Fibroblast of lung (primary cell): ENCODE data around the gene FNDC3B. TPM values are rescaled to one million over a fixed set of nuclear protein-coding genes. Genes with fewer than 3 reads are reported as not detected.

Source experiments
- DNase-seq, 2 donors: peaks; one replicate each; pipeline versions ENCODE4 v3.0.0 to v3.0.0-alpha.2; 2010; ENCODE audit warnings: low read depth in 2 of 2
- H2AFZ ChIP-seq: 2 replicates; pipeline ENCODE4 v1.5.1; 2012; ENCODE audit warnings: low read length, control low read depth, inconsistent platforms
- H3K27ac ChIP-seq: 2 replicates; pipeline ENCODE4 v1.5.1; 2011; ENCODE audit warnings: low read length, control low read depth; ENCODE audit not compliant: insufficient read depth
- H3K27me3 ChIP-seq: 2 replicates; pipeline ENCODE4 v1.5.1; 2011; ENCODE audit warnings: mild to moderate bottlenecking, low read length; ENCODE audit not compliant: control insufficient read depth, insufficient read depth
- H3K36me3 ChIP-seq: 2 replicates; pipeline ENCODE4 v1.5.1; 2011; ENCODE audit warnings: low read length; ENCODE audit not compliant: control insufficient read depth, insufficient read depth
- H3K4me1 ChIP-seq: 2 replicates; pipeline ENCODE4 v1.5.1; 2011; ENCODE audit warnings: low read length; ENCODE audit not compliant: control insufficient read depth, insufficient read depth; ENCODE audit errors: extremely low read depth
- H3K4me2 ChIP-seq: 2 replicates; pipeline ENCODE4 v1.5.1; 2011; ENCODE audit warnings: low read length, control low read depth; ENCODE audit not compliant: insufficient read depth; ENCODE audit errors: extremely low read depth
- H3K4me3 ChIP-seq, 4 experiments: fragments of 200-600 bp in 1 of 4; sonication (generic) in 1 of 4; replicated peaks in 1 of 4; 2 replicates each; pipeline ENCODE4 v1.5.1; 2011 to 2016; ENCODE audit warnings: low read length in 4 of 4, low read depth in 3 of 4, mild to moderate bottlenecking in 3 of 4, control low read depth in 2 of 4, inconsistent platforms in 1 of 4, mixed read lengths in 1 of 4; ENCODE audit not compliant: insufficient read depth in 1 of 4; ENCODE audit errors: control extremely low read depth in 1 of 4
- H3K79me2 ChIP-seq: 2 replicates; pipeline ENCODE4 v1.5.1; 2012; ENCODE audit warnings: mild to moderate bottlenecking, low read length, inconsistent platforms; ENCODE audit not compliant: control insufficient read depth, insufficient read depth
- H3K9ac ChIP-seq: 2 replicates; pipeline ENCODE4 v1.5.1; 2011; ENCODE audit warnings: mild to moderate bottlenecking, low read length, control low read depth; ENCODE audit not compliant: insufficient read depth
- H3K9me3 ChIP-seq: 2 replicates; pipeline ENCODE4 v1.5.1; 2012; ENCODE audit warnings: low read depth, low read length; ENCODE audit not compliant: control insufficient read depth, insufficient read depth
- H4K20me1 ChIP-seq: 2 replicates; pipeline ENCODE4 v1.5.1; 2011; ENCODE audit warnings: low read length; ENCODE audit not compliant: control insufficient read depth, insufficient read depth; ENCODE audit errors: extremely low read depth
- CTCF ChIP-seq, 2 donors: IDR thresholded peaks in 1 of 2; conservative IDR thresholded peaks in 1 of 2; 1 replicate in 1 of 2; 2 replicates in 1 of 2; pipeline ENCODE4 v1.5.1; 2011 to 2012; ENCODE audit warnings: low read length in 2 of 2, control low read depth in 1 of 2, inconsistent platforms in 1 of 2, low read depth in 1 of 2, mild to moderate bottlenecking in 1 of 2
- EZH2 ChIP-seq: IDR thresholded peaks from 2 replicates; pipeline ENCODE4 v1.5.1; 2012; ENCODE audit warnings: low read length, control low read depth, mild to moderate bottlenecking; ENCODE audit errors: missing control alignments
- polyA plus RNA-seq, 2 donors: library from polyadenylated mRNA; depleted of rRNA in 1 of 2; stranded (reverse) in 1 of 2; unstranded in 1 of 2; fragments of >200 nt; gene quantifications; 2 replicates each; pipeline ENCODE4 v1.2.1, GENCODE V29; 2011 to 2012; ENCODE audit warnings: missing spikeins in 1 of 2
- total RNA-seq: library from RNA; depleted of rRNA; stranded (reverse); fragments of >200 nt; gene quantifications from 2 replicates; pipeline ENCODE4 v1.2.1, GENCODE V29; 2014

FNDC3B gene
- total and polyA plus RNA-seq, 2 donors (not counting 1 experiment from before 2014, with no cell fraction given): 26.1 to 76.8 TPM

- no peak for DNase-seq
- peaks cover 32% of the 10 kb centered on the region for H3K79me2 ChIP-seq
- no peaks in the 10 kb centered on the region for H3K9me3 ChIP-seq
- no peak overlapping the region for H3K4me3 ChIP-seq
- no peak overlapping the region for H3K4me2 ChIP-seq
- H3K4me1 ChIP-seq: peaks cover 8% of the 10 kb centered on the region
- H3K27me3 ChIP-seq: no peaks in the 10 kb centered on the region
- no peak overlapping the region for H3K9ac ChIP-seq
- TF ChIP-seq EZH2 (no peak), CTCF (conservative IDR thresholded peaks at IDR 0.05 in 1 of 2, IDR thresholded peaks at IDR 0.05 in 1 of 2; ENCODE audit: low read depth in 1 of 2, low read length in 2 of 2) (no peak)
- no peak overlapping the region for H2AFZ ChIP-seq
- no peaks in the 10 kb centered on the region for H4K20me1 ChIP-seq
- H3K27ac ChIP-seq: no peak overlapping the region
- H3K36me3 ChIP-seq: peaks cover 3% of the 10 kb centered on the region
These were observed 82.6 kb downstream of the FNDC3B start for GRCh38 chr3:172121981-172122380.

GRCh38 chr3:172124271-172124670, 84.9 kb downstream of the FNDC3B start:
- H3K4me1 ChIP-seq: peaks cover 22% of the 10 kb centered on the region
- H3K27me3 ChIP-seq: no peaks in the 10 kb centered on the region
- no peak overlapping the region for H3K4me3 ChIP-seq
- H3K9ac ChIP-seq: no peak overlapping the region
- TF ChIP-seq EZH2 (no peak), CTCF (conservative IDR thresholded peaks at IDR 0.05 in 1 of 2, IDR thresholded peaks at IDR 0.05 in 1 of 2; ENCODE audit: low read depth in 1 of 2, low read length in 2 of 2) (no peak)
- no peak overlapping the region for H3K4me2 ChIP-seq
- H4K20me1 ChIP-seq: no peaks in the 10 kb centered on the region
- peaks cover 47% of the 10 kb centered on the region for H3K79me2 ChIP-seq
- peaks cover 3% of the 10 kb centered on the region for H3K36me3 ChIP-seq
- no peak for DNase-seq
- no peaks in the 10 kb centered on the region for H3K9me3 ChIP-seq
- H2AFZ ChIP-seq: no peak overlapping the region
- H3K27ac ChIP-seq: no peak overlapping the region

GRCh38 chr3:172125053-172125452, 85.7 kb downstream of the FNDC3B start:
- peaks cover 26% of the 10 kb centered on the region for H3K4me1 ChIP-seq
- H3K27ac ChIP-seq: peak overlapping the region; percentile 27

More at GRCh38 chr3:172125053-172125452, 85.7 kb downstream of the FNDC3B start:
- peak overlapping the region; percentile 80 for H3K4me2 ChIP-seq
- H3K4me3 ChIP-seq: no peak overlapping the region
- no peaks in the 10 kb centered on the region for H3K27me3 ChIP-seq
- DNase-seq: peak in 1 of 2 donors; percentile 49
- H3K79me2 ChIP-seq: peaks cover 46% of the 10 kb centered on the region
- no peak overlapping the region for H2AFZ ChIP-seq
- no peaks in the 10 kb centered on the region for H3K9me3 ChIP-seq
- peaks cover 3% of the 10 kb centered on the region for H3K36me3 ChIP-seq
- no peak overlapping the region for H3K9ac ChIP-seq
- TF ChIP-seq CTCF (conservative IDR thresholded peaks at IDR 0.05 in 1 of 2, IDR thresholded peaks at IDR 0.05 in 1 of 2; ENCODE audit: low read depth in 1 of 2, low read length in 2 of 2) (peak in 1 of 2 donors; percentile 26), EZH2 (no peak)
- H4K20me1 ChIP-seq: no peaks in the 10 kb centered on the region
